ENCODE data around the gene FIBP.

The FIBP gene

DNA sequence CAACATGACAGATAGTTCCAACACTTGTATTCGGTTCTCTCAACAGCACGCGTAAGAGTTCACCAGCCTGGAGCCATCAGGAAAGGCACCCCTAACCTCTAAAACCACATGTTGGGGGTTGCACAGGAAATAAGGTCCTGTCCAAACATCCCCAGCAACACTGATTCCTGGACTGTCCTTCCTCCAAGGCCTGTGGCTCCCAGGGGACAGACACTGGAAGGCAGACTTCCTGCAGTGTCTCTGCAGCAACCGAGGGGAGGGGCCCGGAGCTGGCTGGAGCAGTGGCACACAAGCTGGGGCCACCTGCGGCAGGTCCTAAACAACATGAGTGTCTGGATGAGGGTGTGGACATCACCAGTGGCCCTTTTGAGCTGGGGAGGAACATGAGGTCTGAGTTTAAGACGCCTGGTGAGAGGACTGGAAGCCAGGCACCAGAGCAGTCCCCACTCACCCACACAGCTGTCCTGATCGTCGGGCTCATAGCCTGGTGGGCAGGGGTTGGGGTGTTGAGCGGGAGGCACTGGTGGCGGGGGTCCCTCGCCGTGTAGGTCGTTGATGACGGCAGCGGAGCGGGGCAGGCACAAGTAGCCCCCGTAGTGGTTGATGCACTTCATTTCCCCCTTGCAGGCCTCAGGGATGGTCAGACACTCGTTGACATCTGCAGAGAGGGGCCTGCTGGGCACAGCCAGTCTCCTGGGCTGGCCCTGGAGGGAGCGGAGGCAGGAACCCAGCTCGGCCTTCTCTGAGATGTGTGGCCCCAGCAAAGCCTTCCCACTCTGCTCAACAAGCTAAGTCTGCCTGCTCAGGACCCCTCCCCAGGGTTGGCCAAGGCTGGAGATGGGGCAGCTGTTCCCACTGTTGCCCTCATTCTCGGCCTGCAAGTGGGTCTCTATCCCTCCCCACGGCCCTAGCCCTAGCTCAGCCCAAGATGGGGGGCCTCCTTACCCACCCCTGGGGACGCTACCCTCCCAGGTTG, 17.3 kb downstream of the FIBP start:
- DNase-seq (ENCODE audit: low read depth in 2 of 2) = no peak

DNA sequence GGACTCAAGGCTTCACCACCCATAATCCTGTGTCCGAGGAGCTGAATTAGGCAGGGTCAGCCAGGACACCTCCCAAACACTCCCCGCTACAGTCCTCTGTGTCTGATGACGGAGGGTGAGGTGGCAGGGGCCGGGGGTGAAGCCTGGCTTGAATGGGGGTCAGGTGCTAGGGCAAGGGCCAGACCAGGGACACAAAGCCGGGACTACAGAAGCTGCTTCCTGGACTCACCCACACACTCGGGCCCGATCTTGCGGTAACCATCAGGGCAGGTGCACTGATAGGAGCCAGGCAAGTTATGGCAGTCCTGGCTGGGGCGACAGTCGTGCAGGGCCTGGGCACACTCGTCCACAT, 18.0 kb downstream of the FIBP start:
- no peak for DNase-seq (ENCODE audit: low read depth in 2 of 2)

DNA sequence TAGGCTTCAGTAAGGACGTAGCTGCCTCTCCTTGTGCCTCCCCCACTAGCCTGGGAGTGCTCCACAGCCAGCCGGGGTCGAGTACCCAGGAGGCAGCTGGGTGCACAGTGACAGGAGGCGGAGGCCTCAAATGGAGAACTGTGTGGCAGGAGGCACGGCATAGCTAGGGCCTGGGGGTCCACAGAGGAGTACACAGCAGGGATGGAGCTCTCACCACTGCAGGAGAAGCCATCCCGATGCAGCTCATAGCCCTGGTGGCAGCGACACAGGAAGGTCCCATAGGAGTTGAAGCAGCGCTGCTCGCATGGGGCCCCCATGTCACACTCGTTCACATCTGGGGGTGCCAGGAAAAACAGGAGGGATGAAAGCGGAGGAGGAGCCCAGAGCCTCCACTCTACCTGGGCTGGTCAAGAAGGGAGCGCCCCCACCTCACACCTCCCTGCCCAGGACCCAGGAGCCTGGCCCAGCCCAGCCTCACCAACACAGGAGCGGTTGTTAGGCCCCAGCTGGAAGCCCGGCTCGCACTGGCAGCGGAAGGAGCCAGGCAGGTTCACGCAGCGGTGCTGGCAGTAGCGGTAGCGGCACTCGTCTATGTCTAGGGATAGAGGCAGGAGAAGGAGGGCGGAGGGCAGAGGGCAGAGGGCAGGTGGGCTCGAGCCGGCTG, 18.5 kb downstream of the FIBP start:
- DNase-seq (ENCODE audit: low read depth in 2 of 2) = no peak

DNA sequence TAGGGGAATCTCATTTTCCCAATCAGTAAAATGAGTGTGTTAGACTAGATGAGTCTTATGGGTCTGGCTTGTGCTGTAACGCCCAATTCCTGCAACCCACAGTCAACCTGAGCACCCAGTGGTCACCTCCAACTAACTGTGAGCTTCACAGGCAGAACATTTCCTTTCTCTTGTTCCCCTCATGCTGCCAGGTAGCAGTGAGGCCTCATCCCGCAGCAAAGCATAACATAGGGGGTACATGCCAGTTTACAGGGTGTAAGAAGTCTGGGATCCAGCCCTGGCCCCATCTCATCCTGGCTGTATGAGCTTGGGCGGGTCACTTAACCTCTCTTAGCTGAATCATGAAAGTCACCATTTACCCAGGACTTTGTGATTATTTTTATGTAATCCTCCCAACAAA, 19.4 kb downstream of the FIBP start:
- DNase-seq (ENCODE audit: low read depth in 2 of 2) = no peak

DNA sequence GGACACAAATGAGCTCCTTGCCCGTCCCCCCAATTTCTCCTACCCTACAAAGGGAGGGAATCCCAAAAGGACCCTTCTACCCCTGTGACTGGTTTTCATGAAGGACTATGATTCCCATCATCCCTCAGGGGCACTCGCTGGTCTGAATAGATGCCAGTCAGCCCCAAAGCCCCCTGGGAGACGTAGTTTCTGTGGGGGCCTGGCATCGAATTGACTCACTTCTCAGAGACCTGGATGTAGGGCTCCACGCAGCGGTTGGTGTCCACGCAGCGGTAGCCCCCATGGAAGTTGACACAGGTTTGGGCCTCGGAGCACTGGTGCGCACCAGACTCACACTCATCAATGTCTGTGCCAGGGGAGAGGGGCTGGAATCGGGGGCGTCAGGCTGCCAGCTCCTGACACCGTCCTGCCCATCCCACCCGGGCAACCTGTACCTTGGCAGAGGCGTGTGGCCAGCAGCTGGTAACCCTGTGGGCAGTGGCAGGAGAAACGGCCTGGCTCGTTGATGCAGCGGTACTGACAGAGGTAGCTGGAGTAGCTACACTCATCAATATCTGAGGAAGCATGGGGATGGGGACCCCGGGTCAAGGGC, 20.1 kb downstream of the FIBP start:
- no peak for DNase-seq (ENCODE audit: low read depth in 2 of 2)

DNA sequence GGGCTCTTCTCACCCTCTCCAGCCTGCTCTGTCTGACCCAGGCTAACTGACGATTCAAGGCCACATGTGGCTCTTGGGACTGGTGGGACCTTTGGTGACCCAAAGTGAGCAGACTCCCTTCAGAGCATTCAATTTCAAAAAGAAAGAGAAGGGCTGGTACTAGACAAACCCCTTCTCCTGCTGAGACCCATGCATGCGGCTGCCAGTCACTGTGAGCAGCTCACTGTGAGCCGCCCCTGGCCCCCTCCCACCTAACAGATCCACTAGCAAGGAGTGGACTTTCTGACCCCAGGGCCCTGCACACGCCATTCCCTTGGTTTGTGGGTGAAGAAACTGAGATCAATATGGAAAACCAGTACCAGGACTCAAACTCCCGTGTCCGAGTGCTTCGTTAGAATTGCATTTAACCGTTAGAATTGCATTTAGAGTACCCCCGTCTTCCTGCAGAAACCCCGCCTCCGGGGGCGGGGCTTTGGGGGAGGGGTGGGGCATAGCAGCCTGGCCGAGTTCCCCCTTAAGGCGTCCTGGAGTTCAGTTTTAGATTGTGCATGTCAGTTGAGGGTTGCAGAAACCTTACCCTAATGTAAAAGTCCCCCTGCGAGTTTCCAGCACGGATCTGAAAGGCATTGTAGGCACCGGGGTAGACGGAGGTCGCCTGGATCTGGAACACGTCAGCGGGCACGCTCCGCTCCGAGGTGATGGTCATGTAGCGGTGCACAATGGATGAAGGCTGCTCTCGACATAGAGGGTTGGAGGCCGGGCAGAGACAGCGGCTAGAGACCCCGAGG, 20.8 kb downstream of the FIBP start:
- DNase-seq (ENCODE audit: low read depth in 2 of 2) = no peak

DNA sequence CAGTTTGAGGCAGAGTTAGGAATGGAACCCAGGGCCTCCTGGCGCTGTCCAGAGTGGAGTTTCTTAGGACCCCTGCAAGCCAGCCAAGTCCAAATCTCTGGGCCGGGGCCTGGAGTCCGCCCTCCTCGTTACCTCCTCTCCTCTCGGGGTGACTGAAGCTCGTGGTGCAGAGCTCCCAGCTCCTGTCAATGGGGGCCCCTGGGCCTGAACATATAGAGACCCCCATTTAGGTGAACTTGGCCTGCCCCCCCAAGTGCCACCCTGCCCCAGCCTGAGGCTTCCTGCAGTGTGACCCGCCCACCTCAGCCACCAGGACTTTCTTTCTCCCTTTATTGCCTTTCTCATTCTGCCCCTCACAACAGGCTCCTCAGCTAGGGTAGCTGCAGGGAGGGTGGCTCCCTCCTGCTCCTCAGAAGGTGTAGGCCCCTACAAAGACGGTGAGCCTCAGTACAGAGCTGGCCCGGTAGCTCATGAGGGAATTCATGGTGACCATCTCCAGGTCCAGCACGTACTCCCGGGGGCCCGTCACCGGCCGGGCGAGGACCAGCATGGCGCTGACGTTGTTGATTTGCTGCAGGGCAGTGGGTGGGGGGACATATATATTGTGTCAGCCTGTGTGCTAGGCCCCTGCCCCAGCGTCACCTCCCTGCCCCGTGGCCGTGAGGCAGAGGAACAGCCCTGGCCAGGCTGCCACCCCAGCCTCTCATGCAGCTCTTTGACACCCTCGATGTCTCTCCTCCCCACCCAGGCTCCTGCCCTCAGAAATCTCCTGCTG, 21.6 kb downstream of the FIBP start:
- no peak for DNase-seq (ENCODE audit: low read depth in 2 of 2)

DNA sequence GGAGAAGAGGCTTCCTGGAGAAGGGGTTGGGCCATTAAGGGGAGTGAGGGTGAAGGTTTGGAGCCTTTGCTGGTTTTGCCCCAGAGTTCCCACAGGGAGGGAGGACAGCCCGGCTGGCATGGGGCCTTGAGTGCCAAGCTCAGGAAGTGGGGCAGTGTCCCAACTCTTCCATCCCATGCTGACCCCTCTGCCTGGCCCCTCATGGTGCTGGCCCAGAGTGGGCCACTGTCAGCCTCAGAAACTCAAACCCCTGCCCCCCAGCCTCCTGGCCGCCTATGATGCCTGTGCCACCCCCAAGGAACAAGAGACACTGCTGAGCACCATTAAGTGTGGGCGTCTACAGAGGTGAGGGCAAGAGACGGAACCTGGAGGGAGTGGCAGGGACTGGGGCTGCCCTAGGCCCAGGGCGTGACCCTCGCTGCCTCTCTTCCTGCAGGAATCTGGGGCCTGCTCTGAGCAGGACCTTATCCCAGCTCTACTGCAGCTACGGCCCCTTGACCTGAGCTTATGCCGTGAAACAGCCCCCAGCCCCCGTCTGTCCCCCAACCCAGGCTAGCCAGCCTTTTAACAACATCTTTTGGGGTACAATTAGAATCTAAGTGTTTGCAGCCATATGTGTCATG, 22.6 kb downstream of the FIBP start:
- no peak for DNase-seq (ENCODE audit: low read depth in 2 of 2)

DNA sequence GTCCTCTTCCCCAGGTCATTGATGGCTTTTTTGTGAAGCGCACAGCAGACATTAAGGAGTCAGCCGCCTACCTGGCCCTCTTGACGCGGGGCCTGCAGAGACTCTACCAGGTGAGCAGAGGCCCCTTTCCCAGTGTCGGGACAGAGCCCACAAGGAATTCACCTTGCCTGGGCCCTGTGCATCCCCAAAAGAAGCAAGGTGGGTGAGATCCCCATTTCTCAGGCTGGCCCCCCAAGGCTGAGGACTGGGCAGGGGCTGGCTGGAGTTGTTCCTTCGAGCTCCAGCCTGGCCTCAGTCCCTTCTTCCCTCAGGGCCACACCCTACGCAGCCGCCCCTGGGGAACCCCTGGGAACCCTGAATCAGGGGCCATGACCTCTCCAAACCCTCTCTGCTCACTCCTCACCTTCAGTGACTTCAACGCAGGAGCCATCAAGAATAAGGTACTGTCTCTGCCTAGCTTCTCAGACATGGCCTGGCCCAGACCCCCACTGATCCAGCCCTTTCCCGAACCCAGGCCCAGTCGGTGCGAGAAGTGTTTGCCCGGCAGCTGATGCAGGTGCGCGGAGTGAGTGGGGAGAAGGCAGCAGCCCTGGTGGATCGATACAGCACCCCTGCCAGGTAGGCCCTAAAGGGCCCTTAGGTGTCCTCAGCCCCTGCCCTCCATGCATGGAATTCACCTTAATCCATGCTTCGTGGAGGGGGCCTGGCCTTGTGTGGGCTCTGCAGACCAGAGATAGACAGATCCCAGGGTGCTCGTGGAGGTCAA, 23.4 kb downstream of the FIBP start:
- DNase-seq (ENCODE audit: low read depth in 2 of 2) = no peak

DNA sequence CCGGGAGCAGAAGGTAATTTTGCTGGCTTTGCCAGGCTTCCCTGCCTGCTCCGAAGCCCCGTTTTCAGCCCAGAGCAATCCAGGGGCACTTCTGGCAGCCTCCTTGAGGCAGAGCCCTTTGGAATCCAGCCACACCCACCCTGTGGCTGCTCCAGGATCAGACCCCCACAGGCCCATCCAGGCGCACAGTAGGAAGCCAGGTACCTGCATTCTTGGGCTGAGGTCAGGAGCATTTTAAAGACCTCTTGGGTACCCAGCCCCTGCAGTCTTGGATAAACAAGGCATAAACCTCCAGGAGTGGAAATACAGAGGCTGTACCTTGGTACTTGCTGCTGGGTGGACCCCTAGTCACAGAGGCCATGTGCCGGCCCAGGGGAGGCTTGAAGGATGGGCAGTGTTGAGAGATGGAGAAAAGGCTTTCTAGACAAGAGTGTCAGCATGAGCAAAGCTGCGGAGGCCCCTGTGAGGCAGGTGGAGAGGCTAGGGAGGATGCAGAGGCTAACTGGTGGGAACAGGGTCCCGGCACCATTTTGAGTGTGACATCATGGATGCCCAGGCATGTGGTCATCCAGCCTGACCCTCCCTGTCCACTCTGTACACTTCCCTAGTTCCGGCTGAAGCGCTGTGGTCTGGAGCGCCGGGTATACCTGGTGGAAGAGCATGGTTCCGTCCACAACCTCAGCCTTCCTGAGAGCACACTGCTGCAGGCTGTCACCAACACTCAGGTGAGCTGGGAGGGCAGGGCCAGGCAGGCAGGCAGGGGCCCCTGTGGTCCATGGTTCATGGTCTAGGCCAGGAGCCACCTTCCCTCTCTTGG, 24.2 kb downstream of the FIBP start:
- DNase-seq (ENCODE audit: low read depth in 2 of 2) = no peak

DNA sequence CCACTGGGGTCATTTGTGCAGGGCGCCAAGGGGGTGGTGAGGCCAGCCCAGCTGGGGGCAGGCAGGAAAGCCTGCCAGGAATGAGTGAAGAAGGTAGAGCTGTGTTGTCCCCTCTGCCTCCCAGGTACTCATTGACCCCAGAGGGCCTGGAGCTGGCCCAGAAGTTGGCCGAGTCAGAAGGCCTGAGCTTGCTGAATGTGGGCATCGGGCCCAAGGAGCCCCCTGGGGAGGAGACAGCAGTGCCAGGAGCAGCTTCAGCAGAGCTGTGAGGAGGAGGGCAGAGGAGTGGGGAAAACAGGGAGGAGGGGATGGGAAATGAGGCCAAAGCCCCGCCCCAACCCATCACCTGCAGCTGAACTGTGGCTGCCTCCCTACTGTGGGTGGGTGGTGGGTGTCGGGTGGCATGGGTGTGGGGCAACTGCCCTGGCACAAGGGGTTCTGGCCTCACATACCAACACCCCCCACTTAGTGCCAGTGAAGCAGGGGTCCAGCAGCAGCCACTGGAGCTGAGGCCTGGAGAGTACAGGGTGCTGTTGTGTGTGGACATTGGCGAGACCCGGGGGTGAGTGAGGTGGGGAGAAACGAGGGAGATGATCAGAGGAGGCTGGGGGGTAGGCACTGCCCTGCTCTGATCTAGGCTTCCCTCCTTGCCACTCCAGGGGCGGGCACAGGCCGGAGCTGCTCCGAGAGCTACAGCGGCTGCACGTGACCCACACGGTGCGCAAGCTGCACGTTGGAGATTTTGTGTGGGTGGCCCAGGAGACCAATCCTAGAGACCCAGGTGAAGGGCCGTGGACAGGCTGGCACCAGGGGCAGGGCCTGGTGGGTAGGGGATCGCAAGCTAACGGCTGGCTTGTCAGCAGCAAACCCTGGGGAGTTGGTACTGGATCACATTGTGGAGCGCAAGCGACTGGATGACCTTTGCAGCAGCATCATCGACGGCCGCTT, 25.1 kb downstream of the FIBP start:
- DNase-seq (ENCODE audit: low read depth in 2 of 2) = no peak

DNA sequence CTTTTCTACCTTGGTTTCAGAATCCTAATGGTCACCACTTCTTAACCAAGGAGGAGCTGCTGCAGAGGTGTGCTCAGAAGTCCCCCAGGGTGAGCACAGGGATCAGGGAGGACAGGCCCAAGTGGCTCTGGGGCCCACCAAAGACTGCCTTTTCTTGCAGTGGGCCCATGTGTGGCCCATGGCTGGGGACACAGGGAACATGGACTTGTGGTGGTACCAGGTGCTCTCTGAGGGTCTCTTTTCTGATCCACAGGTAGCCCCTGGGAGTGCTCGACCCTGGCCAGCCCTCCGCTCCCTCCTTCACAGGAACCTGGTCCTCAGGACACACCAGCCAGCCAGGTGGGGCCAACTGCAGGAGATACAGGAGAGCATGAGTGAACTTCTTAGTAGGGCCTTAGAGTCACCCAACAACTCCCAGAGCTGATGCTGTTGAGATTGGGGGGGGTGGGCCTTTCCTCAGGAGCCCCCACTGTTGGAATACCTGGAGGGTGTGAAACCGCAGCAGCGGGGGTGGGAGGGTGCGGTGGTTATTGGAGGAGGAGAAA, 26.0 kb downstream of the FIBP start:
- no peak for DNase-seq (ENCODE audit: low read depth in 2 of 2)

DNA sequence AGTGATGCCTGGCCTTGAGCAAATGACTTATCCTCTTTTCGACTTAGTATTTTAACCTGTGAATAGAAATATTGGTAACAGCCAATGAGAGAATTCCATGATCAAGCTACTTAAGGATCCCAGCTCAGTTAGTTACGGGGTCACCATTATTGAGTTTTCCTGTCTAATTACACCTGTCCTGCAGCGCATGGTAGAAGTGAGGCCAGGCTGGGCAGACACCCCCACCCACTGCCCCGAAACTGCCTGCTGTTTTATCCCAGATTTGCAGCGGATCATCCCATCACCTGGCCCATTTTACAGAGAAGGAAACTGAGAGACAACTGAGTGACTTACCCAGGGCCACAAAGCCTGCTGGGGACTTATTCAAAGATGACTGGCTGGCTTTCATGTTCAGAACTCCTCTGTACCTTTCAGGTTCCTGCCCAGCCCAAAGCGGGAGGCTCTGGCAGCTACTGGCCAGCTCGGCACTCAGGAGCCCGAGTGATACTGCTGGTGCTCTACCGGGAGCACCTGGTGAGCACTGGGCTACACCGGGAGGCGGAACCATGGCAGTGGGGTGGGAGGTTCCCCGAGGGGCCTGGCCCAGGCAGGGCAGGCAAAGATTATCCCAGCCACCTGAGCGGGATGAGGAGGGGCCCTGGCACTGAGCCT, 26.6 kb downstream of the FIBP start:
- no peak for DNase-seq (ENCODE audit: low read depth in 2 of 2)

DNA sequence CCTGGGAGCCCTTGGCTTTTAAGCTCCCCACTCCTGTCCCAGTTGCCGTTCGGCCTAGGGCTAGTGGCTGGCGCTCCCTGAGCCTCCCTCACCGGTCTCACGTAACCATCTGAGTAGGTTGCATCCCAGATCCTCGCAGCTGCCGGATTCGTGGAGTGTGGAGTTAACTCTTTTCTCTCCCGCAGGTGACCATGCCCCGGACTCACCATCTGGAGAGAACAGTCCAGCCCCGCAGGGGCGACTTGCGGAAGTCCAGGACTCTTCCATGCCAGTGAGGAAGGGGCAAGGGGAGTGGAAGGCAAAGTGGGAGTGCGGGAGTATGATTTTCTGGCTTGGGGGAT, 27.1 kb downstream of the FIBP start:
- no peak for DNase-seq (ENCODE audit: low read depth in 2 of 2)

DNA sequence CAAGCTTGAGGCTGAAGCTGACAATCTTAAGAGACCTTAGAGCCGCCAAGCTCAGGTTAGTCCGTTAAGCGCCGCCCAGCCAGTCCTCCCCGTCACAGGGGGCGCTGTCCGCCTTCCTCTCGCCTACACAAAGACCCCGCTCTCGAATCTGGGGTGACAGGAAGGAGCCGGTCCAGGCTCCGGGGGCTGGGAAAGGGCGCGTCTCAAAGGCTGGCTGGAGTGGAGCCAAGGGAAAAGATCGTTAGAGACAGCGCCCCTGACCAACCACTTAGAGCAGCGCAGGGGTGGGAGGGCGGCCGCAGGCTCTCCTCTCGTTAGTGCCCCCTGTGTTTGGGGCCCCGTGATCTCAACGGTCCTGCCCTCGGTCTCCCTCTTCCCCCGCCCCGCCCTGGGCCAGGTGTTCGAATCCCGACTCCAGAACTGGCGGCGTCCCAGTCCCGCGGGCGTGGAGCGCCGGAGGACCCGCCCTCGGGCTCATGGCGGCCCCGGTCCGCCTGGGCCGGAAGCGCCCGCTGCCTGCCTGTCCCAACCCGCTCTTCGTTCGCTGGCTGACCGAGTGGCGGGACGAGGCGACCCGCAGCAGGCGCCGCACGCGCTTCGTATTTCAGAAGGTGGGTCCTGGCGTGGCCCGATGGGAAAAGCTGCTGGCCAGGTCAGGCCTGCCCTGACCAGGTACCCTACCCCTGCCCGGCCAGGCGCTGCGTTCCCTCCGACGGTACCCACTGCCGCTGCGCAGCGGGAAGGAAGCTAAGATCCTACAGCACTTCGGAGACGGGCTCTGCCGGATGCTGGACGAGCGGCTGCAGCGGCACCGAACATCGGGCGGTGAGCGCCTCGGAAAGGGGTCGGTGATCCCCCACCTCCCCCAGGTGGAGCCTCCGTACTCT, 27.8 kb downstream of the FIBP start, which contains the start of gene MUS81:
Gene MUS81 (plus strand): TSS at position 156 of the 887 bp plus-strand sequence. CDS start 321 bp downstream, at position 477.
- peak; percentile 93 for DNase-seq (ENCODE audit: low read depth in 2 of 2)

DNA sequence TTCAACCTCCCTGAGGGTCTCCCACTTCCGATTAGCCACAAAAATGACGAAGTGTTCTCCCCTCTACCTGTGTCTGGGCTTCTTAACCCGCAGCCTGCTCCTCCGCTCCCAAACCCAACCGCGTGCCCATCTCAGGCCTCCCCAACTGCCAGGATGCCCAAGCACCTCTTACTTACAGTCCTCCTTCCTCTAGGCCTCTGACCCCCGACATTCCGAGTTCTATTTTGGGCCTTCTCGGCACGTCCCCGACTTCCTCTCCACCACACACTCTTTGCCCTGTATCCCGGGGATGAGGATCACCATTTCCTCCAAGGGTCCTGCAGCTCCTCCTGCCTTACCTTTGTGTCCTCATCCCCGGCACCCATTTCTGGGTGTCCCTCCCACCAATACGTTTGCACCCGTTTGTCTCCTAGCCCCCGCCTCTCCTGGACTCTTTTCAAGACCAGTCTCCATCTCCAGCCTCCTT, 28.4 kb downstream of the FIBP start:
- DNase-seq (ENCODE audit: low read depth in 2 of 2) = no peak

Data from stimulated activated CD8-positive, alpha-beta memory T cell treated with anti-CD3 and anti-CD28 coated beads, Interleukin-7, amount 100 ng/mL, for 4 hours (primary cell).